GM19324 (cell line): Measurements from ENCODE around the gene HEBP2.
"Not testable (repeated sequence)": the region's sequence is repeated elsewhere in the genome, so short reads cannot be mapped to it uniquely, and the experiment has no call there.

Experiments
- ATAC-seq: cut with Tn5 transposase; IDR thresholded peaks from one replicate; pipeline ENCODE4 v1.9.1; 2021; ENCODE audit warnings: mild to moderate bottlenecking, moderate library complexity; ENCODE audit not compliant: unreplicated experiment, low FRiP score

Gene HEBP2

DNA sequence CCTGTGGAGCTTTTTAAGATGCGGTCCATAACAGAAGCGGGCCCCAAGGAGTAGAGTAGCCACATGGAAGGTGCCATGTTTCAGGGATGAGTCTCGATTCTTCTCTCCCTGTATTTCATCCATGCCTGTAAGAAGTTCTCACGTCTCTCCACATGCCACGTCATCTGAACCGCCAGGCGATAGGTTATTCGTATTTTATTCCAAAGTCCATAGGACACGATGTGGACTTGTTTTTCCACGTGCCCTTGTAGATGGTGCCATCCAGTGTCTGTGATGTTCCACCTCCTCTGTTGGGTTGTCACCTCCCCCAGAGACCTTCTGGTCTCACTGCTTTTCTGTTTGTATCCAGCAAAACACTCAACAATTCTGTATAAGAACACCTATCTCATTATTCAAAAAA, 17.6 kb downstream of the HEBP2 start:
- ATAC-seq, result no peak

DNA sequence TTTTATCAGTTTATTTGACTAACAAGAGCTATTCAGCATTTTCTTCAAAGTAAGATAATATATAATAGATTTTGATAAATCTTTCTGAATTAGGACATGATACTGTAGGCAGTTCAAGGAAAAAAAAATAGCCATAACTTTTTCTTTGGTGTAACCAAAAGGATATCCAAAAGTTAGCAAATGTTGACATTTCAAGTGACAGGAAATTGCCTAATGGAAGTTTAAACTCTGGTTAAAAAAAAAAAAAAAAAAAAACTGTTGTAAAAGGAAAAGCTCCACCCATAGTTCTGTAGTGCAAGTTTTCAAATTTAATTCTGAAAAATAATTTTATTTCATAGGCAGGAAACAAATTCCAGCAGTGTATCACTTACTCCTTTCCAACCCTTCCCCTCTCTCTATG, 18.8 kb downstream of the HEBP2 start:
- ATAC-seq, result no peak

- ATAC-seq, result no peak
These were observed 20.2 kb downstream of the HEBP2 start for GRCh38 chr6:138424004-138424904.

DNA sequence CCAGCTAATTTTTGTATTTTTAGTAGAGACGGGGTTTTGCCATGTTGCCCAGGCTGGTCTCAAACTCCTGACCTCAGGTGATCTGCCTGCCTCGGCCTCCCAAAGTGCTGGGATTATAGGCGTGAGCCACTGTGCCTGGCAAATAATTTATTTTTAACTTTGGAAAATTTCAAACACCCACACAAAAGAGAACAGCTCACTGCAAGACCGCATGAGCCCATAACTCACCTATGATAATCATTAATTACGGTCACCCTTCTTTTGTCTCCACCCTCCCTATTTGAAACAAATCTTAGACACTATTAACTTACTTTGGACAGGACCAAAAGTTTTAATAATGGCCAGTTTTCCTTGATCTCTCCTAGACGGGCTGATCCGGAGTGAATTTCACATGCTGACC, 21.2 kb downstream of the HEBP2 start:
- ATAC-seq, result not testable (repeated sequence)

- no peak for ATAC-seq
These were observed 22.6 kb downstream of the HEBP2 start for GRCh38 chr6:138426500-138427123.

DNA sequence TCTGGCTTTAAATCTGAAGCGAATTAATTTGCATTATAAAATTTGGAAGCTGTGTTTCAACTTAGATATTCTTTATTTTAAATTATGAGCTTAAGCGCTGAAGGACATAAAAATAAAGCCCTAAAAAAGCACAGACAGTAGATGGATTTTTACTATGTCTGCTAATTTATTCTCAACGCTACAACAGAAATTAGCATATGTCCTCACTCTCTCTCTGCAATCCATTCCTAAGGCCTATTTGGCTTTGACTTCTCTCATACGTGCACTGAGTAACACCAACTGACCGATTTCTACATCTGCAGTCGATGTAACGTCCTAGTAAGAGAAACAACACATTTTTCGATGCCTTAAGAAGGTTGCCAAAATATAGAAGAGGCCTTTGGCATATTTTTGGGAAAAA, 23.7 kb downstream of the HEBP2 start:
- ATAC-seq, result no peak

GRCh38 chr6:138428944-138429598, 25.0 kb downstream of the HEBP2 start:
- ATAC-seq, result no peak

DNA sequence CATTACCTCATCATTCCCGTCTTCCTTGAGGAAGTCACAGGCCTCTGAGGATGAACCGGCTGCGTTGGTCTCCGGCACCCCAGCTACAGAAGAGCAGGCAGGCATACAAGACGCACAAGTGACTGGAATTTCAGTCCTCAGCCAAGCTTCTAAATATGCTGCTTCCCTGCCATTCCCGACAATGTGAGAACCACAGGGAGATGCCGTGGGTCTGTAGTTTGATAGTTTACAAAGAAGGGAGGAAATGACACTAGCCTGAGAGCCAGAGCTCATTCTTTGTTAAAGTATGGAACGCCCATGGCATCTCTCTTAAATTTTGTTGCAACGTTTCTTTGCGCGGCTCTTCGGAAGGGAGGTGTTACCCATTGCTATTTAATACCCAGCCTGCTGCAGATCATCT, 25.7 kb downstream of the HEBP2 start:
- no peak for ATAC-seq

DNA sequence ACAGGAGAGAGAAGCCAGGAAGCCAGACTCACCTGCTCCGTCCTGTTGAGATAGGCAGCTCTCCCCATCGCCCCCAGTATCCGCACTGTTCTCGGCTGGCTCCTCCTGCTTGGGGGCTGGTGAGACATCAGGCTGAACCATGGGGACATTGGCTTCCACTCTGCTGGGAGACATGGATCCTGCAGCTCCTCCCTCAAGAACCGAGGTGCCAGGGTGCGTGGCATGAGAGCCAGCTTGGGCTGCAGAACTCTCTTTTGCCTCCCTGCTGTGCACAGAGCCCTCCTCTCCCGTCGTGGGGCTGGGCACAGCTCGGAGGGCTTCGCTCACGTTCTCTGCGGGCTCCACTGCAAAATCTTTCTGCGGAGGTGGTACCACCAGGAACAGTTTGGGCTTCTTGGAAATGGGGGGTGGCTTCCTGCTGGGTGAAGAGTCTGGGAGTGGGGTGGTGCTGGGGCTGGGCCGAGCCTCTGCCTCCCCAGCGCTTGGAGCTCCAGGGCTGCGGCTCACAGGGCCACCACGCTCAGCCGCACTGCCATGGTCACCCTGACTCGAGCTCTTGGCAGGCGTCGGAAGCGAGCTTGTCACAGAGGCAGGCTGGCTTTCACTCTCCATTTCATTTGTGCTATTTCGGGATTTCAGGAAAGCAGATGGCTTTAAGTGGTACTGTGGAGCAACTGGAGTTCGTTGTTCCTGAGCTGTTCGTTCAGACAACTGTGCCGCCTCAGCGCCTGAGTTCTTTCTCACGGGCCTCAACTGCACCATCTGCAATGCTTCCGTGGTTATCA, 26.5 kb downstream of the HEBP2 start:
- ATAC-seq, result no peak

DNA sequence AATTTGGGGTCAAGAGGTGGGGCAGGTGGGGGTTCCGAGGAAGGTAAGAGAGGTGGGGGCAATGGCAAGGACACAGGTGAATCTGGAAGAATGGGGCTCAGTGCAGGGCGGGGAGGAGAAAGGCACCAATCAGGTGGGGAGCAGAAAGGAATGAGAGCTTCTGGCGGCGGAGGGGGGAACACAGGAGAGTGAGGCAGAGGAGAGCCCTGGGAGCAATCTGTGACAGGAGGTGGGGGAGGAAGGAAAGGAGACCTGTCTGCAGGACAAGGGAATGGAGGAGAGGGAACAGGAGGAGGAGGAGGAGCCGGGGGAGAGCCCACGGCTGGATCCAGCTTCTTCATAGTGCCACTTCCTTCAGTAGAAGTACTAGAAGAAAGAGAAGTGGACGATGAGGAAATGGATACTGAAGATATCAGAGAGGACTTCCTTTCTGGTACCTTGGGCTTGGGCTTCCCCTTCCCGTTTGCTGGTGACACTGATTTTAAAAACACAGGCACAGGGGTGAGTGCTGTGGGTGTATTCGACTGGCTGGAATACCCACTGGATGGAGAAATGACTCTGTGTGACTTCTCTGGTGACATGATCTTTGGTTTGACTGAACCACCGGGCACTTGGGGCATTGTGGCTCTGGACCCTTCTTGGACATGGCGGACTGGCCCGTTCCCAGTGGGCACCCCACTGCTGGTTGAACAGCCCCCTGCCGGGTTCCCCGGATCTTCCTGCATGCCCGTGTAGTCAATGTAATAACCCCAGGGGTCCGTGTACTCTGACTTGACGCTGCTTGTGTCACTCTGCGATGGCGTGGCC, 27.4 kb downstream of the HEBP2 start:
- no peak for ATAC-seq

- no peak for ATAC-seq
These were observed 28.0 kb downstream of the HEBP2 start for GRCh38 chr6:138432063-138432356.

DNA sequence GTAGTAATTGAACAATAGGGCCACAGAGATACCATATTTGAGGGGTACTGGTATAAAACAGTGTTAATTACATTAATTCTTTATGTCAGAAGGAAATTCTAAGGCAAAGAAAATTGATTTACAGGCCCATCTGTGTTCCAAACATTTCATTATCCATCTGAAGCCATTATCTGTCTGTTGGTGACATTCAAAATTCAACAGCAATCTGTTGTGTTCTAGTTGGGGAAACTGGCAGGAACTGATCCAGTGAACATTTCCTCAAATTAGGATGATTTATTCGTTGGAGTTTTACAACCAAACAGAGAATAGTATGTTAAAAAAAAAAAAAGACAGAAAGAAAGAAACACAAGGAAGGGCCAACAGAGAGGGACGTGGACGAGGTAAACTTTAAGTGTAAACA, 30.1 kb downstream of the HEBP2 start:
- ATAC-seq, result no peak

- ATAC-seq, result no peak
These were observed 30.9 kb downstream of the HEBP2 start for GRCh38 chr6:138434925-138435324.

- no peak for ATAC-seq
These were observed 35.5 kb downstream of the HEBP2 start for GRCh38 chr6:138439546-138439945.

DNA sequence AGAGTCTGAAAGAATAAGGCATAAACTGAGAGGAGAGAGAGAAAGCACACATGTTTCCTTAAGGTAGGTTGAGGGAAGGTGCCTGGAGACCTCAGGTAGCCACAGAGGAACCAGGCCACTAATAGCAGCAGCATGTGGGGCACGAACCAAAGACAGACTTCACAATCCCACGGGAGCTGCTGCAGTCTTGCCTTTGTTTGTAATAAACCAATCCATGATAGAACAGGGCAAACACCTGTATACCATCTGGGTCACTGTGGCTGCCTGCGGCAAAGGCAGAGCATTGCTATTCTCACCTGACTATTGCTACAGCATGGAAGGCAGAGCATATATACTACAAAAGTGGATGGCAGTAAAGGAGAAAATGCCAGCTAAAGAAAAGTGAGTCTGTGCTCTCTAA, 36.3 kb downstream of the HEBP2 start:
- no peak for ATAC-seq

DNA sequence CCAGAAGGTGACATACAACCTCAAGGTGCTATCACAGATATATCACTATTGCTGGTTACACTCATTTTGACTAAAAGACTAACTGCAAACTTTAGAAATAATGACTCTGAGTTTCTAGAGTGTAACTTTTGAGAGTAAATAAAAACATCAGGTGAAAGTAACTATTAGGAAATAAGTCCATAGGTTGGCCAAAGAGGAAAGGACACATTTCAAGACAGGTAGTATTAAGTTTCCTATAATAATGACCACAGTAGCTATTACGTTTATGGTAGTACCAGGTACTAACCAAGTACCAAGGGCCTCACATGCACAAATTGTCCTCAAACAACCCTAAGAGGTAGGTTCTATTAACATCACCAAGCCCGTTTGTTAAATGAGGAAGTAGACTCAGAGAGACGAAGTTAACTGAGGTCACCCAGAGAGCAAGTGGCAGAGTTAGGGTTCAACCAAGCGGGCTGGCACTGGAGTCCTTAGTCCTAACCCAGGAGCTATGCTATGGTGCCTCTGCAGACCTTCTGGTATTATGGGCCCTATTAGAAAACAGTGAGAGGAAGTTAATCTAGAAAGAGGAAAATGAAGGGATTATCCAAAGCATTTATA, 36.8 kb downstream of the HEBP2 start:
- no peak for ATAC-seq

DNA sequence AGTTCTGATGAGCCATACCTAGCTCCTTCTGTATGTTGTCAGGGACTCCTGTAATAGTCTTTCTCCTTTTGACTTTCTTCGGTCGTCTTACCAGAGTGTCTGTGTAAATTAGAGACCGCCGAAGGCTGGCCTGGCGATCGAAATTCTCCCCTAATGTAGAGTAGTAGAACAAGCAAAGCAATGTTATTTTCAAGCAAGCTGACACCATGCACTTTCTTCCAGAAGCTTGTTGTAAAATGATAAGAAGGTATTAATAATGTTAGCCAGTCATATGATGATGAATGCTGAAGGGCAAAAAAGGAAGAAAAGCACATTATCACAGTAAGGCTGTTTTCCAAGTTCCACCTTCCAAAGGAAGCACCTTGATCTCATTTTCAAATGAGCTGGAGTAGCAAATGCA, 37.9 kb downstream of the HEBP2 start:
- no peak for ATAC-seq

GRCh38 chr6:138442663-138443062, 38.6 kb downstream of the HEBP2 start:
- no peak for ATAC-seq

GRCh38 chr6:138443979-138444378, 40.0 kb downstream of the HEBP2 start:
- ATAC-seq, result no peak

- no peak for ATAC-seq
These were observed 42.8 kb downstream of the HEBP2 start for GRCh38 chr6:138446821-138447220.
